ENCODE data around the gene SNAPIN. TPM values are rescaled to one million over a fixed set of nuclear protein-coding genes. Genes with fewer than 3 reads are reported as not detected.

The SNAPIN gene
- total and polyA plus RNA-seq, 9 donors, result 31.6 to 70.2 (median 39.5) TPM

DNA sequence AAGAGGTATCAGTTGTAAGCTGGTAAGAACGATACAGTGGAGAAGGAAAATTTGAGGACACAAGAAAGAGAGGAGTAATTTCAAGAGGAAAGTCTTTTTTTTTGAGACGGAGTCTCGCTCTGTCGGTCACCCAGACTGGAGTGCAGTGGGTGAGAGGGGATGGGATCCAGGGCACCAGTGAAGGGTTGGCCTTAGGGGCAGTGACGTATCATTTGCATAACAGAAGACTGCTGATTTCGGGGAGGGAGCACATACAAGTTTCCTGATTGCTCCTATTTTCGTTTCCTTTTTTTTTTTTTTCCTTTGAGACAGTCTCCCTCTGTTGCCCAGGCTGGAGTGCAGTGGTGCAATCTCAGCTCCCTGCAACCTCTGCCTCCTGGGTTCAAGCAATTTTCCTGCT, 35.4 kb upstream of the SNAPIN start:
- TF ChIP-seq, protein P1, sequence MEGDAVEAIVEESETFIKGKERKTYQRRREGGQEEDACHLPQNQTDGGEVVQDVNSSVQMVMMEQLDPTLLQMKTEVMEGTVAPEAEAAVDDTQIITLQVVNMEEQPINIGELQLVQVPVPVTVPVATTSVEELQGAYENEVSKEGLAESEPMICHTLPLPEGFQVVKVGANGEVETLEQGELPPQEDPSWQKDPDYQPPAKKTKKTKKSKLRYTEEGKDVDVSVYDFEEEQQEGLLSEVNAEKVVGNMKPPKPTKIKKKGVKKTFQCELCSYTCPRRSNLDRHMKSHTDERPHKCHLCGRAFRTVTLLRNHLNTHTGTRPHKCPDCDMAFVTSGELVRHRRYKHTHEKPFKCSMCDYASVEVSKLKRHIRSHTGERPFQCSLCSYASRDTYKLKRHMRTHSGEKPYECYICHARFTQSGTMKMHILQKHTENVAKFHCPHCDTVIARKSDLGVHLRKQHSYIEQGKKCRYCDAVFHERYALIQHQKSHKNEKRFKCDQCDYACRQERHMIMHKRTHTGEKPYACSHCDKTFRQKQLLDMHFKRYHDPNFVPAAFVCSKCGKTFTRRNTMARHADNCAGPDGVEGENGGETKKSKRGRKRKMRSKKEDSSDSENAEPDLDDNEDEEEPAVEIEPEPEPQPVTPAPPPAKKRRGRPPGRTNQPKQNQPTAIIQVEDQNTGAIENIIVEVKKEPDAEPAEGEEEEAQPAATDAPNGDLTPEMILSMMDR (IDR thresholded peaks at IDR 0.05), result no peak
- TF ChIP-seq POLR2A (IDR thresholded peaks at IDR 0.05), result no peak
- no peak overlapping the region for H3K4me3 ChIP-seq
- H3K36me3 ChIP-seq, result no peaks in the 10 kb centered on the region
- H3K9me3 ChIP-seq, result no peaks in the 10 kb centered on the region
- peaks cover 3% of the 10 kb centered on the region for H3K4me1 ChIP-seq (ENCODE audit: insufficient read depth)
- peak in 1 of 5 donors; percentile 1 for DNase-seq
- intact Hi-C loops (cut with DNase I), result loop anchor here in 1 of 4 donors (10.0 kb wide), 1 partner anchor 48 kb away; no protein-coding TSS in a partner anchor
- WGBS, 3 donors, result 78 to 87% (median 84%) methylated on average over 7 of the region's 7 CpGs
- no peak overlapping the region for H3K27ac ChIP-seq
- no peaks in the 10 kb centered on the region for H3K27me3 ChIP-seq

DNA sequence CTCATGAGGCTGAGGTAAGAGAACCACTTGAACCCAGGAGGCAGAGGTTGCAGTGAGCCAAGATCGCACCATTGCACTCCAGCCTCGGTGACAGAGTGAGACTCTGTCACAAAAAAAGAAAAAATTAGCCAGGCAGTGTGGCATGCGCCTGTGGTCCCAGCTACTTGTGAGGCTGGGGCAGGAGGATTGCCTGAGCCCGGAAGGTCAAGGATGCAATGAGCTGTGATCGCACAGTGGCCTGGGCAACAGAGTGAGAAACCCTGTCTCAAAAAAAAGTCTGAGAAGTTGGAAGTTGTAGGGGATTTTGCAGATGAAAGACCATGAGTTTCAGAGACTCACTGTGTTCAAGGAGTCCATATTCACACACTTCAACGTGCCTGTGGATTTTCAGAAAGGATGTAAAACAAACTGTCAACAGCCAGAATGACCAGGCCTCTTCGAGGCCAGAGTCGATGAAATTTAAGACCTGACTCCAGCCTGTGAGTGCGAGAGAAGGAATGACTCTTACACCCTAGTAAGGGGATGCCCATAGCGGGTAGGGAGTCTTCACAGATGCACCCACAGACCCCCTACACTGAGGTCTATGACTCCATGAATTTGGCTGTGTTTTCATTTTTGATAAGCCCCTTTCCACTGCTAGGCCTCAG, 33.4 kb upstream of the SNAPIN start:
- no peaks in the 10 kb centered on the region for H3K27me3 ChIP-seq
- peak in 1 of 5 donors; percentile 8 for DNase-seq
- no peak overlapping the region for H3K4me3 ChIP-seq
- H3K36me3 ChIP-seq, result no peaks in the 10 kb centered on the region
- TF ChIP-seq, protein P1 (IDR thresholded peaks at IDR 0.05), result no peak
- TF ChIP-seq POLR2A (IDR thresholded peaks at IDR 0.05), result no peak
- no peak for TF ChIP-seq EP300 (IDR thresholded peaks at IDR 0.05)
- H3K4me1 ChIP-seq (ENCODE audit: insufficient read depth), result peaks cover 3% of the 10 kb centered on the region
- H3K27ac ChIP-seq, result no peak overlapping the region
- no peaks in the 10 kb centered on the region for H3K9me3 ChIP-seq
- intact Hi-C loops (cut with DNase I), result loop anchor here in 1 of 4 donors (10.0 kb wide), 1 partner anchor 50 kb away; no protein-coding TSS in a partner anchor
- WGBS, 3 donors, result 82 to 87% (median 86%) methylated on average over 10 of the region's 10 CpGs

DNA sequence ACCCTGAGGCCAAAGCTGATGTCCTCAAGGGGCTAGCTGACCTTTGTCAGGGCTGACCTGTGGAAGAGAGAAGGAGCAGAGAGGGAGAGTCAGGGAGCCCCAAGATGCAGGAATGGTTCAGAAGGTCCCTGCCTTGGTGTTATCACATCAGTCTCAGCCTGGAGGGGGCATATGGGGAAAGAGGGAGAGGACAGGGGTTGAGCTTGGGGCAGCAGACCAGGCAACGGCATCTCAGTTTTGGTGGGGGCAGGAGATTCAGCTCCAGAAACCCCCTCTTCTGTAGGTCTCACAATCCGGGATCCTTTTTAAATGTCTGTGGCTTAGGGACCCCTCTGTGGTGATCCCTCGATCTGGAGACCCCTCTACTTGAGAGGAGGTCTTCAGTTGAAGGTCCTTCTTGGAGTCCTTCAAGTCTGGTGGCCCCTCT, 32.0 kb upstream of the SNAPIN start:
- intact Hi-C loops (cut with DNase I), result loop anchor here in 1 of 4 donors (10.0 kb wide), 1 partner anchor 52 kb away; no protein-coding TSS in a partner anchor
- peak overlapping the region; percentile 36 for H3K4me3 ChIP-seq
- WGBS, 3 donors, result 21 to 37% (median 37%) methylated on average over 3 of the region's 3 CpGs
- H3K27ac ChIP-seq, result peak overlapping the region; percentile 59 to 72
- no peak for DNase-seq
- no peaks in the 10 kb centered on the region for H3K9me3 ChIP-seq
- H3K36me3 ChIP-seq, result no peaks in the 10 kb centered on the region
- H3K4me1 ChIP-seq (ENCODE audit: insufficient read depth), result peaks cover 3% of the 10 kb centered on the region
- TF ChIP-seq, protein P1 (IDR thresholded peaks at IDR 0.05), result no peak
- TF ChIP-seq POLR2A (IDR thresholded peaks at IDR 0.05) (no peak), EP300 (IDR thresholded peaks at IDR 0.05) (no peak)
- H3K27me3 ChIP-seq, result no peaks in the 10 kb centered on the region

DNA sequence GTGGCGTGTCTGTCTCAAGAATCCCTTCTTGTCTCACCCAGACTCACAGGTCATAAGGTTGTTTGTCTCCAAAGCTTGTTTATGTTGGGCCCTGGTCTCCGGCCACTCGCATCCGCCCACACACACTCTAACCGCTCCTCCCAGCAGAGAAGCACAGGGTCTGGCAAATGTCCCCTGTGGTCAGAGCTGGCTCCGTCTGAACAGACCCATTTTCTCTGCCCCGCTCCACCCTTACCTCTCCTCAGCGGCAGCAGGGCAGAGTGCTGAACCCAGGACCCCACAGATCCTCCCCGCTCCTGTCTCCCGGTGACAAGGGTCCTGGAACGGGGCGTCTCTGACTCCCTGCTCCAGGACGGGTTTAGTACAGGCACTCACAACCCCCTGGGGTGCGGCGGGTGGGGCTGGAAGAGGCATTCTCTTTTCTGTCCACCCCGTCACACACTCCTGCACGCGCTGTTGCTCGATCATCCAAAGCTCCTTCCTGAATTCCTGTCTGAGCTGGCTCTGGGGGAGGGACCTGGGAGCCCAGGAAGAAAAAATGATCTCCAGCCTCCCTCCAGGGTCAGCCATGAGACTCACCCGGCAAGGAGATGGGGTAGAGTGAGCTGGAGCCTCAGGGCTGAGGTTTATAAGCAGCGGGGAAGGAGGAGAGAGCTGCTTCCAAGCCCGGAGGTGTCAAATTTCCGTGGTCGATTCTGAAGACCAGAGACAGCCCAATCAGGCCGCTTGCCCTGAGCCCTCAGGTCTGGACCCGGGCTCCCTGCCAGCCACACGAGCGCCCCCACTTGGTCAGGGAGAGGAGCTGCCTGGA, 31.4 kb upstream of the SNAPIN start, which contains the start of gene S100A13:
S100A13 (minus strand) TSS at position 602 of the 811 bp plus-strand sequence. CDS start 1,033 bp downstream, outside the sequence.
- intact Hi-C loops (cut with DNase I), result loop anchor here in 1 of 4 donors (10.0 kb wide), 1 partner anchor 52 kb away; no protein-coding TSS in a partner anchor
- H3K4me1 ChIP-seq (ENCODE audit: insufficient read depth), result peaks cover 3% of the 10 kb centered on the region
- peak within 1 kb of the TSS; percentile 59 to 72 for H3K27ac ChIP-seq
- peak; percentile 82 to 90 (median 88) for DNase-seq
- TF ChIP-seq POLR2A (IDR thresholded peaks at IDR 0.05), result peak; percentile 62
- TF ChIP-seq, protein P1 (IDR thresholded peaks at IDR 0.05), result no peak
- H3K9me3 ChIP-seq, result no peaks in the 10 kb centered on the region
- H3K4me3 ChIP-seq, result peak within 1 kb of the TSS; percentile 36
- no peaks in the 10 kb centered on the region for H3K27me3 ChIP-seq
- WGBS, 3 donors, result 1 to 2% (median 1%) methylated on average over 26 to 28 of the region's 28 CpGs
- H3K36me3 ChIP-seq, result no peaks in the 10 kb centered on the region

Data from ovary (tissue), 9 donors.